GM21576 (cell line): ENCODE measurements around the gene DTD1.

Experiments
- ATAC-seq: cut with Tn5 transposase; IDR thresholded peaks from one replicate; pipeline ENCODE4 v1.9.1; 2021; ENCODE audit warnings: mild to moderate bottlenecking, moderate library complexity; ENCODE audit not compliant: unreplicated experiment

DTD1 gene, protein sequence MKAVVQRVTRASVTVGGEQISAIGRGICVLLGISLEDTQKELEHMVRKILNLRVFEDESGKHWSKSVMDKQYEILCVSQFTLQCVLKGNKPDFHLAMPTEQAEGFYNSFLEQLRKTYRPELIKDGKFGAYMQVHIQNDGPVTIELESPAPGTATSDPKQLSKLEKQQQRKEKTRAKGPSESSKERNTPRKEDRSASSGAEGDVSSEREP

DNA sequence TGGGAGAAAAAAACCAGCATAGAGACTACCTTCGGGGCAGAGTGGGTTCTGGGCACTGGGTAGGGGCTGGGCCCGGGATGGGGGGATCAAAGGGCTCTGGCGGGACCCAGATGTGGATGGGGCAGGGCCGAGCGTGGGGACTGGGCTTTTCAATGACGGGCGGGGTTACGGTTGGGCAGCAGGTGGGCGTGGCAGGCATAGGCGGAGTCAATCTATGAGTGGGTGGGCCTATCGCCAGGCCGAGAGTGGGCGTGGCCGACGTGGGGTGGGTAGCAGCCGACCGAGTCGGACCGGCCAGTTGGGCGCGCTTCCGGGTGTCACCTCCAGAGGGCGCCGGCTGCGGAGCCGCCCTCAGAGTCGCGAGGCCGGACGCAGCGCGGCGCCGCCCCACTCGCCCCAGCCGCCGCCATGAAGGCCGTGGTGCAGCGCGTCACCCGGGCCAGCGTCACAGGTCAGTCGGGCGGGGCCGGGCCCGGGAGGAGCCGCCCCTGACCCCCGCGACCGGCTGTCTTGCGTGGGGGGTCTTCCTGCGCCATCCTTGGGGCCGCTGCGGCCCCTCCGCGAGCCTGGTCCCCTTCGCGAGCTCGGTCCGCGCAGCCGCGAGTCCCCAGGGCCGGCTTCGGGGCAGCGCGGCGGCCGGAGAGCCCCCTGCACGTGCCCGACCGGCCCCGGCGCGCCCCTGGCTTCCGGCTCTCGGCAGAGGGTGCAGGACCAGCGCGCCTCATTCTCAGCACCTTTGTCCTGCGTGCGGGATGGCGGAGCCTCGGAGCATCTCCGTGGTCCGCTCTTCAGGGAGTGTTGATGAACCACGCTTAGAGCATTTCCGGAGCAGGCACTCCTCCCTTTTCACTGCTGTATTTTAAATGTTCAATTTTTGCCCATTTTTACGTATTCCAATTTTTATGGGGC is at the start of gene DTD1:
Gene DTD1, plus strand, starts transcription at position 390 of the 909 bp plus-strand sequence. Its CDS starts 19 bp downstream, at position 409.
- peak; percentile 93 for ATAC-seq

DNA sequence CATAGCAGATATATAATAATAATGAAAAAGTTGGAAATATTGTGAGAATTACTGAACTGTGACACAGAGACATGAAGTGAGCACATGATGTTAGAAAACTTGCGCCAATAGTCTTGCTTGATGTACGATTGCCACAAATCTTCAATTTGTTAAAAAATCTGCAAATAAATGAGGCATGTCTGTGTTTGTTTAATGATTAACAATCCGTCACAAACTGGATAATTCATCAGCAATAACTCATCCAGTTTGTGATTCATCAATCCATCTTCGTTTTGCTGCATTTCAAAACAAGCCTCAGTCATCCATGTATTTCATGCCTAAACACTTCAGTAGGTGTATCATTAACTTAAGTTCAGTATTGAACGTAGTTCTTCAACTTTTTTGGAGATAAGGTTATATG is 46.1 kb upstream of the DTD1 start:
- no peak for ATAC-seq

DNA sequence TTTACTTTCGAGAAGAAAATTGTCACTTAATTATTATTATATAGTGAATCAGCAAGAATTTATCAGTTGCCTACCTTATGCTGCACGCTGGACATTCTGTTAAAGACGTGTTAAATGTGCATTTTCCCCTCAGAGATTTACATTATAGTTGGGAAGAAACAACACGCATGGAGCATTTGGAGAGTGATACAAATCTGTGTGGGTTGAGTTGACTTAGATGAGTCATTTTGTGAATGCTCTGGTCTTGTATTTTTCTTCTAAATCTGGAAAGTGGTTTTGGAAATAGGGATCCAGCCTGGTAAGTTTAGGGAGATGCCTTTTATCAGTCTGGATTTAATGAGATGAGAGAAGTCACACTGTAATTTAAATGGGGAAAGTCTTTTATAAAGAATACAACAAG is 44.6 kb upstream of the DTD1 start:
- ATAC-seq, result no peak

DNA sequence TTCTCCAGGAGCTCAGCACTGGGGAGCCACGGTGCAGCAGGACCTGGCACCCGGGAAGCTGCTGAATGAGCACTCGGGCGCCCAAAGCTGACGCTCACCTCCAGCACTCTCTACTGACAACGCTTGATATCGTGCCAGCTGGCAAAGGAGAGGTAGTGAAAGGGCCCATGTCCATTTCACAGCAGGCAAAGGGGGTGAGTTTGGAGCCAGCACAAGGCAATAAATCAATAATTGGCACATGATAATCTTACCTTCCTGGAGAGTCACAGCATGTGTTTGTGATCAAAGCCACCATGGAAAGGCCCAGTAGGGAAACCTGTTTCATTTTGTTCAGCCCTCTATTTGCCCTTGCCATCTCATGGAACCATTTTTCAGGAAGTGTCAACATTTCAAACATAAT is 43.9 kb upstream of the DTD1 start:
- no peak for ATAC-seq

DNA sequence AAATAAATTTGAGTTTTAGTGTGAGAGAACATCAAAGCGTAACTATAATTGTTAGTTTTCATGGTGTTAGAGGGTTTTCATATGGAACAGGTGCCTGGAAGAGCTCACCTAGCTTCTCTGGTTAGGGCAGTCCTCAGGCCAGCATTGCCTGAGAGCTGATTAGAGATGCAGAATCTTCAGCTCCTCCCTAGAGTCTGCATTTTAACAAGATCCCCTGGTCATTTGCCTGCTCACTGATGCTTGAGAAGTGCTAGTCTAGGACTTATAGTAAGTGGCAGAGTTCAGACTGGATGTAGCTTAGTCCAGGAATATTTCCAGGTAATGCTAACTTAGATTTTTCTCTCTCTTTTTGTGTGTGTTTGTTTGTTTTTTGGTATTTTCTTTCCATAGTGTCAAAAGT is 42.3 kb upstream of the DTD1 start:
- no peak for ATAC-seq

DNA sequence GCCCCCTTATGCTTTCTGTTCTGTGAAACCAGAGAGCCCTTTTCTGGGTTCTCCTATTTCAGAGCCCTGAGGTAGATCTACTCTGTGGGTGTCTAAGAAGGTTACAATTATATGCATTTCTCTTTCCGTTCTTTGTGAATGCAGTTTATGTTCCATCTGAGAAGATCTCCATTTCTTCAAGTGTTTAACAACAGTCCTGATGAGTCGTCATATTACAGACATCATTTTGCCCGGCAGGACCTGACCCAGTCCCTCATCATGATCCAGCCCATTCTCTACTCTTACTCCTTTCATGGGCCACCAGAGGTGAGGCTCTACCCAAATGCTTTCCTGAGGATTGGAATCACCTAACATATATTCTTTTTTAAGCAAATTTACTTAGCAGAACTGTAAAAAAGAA is 39.4 kb upstream of the DTD1 start:
- no peak for ATAC-seq

DNA sequence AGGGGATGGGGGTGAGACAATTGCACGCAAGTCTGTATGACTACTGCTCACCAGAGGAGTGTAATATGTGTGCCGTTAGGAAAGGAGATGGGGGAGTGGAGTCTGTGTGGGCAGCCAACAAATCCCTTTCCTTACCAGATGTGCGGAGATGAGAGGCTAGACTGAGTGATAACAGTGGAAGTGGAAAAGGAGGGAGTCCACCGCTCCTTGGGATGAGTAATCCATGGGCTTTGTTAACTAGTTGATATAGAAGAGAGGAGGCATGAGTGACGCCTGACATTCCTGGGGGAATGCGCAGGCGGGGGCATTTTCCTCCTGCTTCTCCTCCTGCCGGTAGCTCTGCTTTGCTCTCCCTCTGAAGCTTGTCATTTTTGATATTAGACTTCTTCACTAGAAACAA is 34.1 kb upstream of the DTD1 start:
- ATAC-seq, result no peak

DNA sequence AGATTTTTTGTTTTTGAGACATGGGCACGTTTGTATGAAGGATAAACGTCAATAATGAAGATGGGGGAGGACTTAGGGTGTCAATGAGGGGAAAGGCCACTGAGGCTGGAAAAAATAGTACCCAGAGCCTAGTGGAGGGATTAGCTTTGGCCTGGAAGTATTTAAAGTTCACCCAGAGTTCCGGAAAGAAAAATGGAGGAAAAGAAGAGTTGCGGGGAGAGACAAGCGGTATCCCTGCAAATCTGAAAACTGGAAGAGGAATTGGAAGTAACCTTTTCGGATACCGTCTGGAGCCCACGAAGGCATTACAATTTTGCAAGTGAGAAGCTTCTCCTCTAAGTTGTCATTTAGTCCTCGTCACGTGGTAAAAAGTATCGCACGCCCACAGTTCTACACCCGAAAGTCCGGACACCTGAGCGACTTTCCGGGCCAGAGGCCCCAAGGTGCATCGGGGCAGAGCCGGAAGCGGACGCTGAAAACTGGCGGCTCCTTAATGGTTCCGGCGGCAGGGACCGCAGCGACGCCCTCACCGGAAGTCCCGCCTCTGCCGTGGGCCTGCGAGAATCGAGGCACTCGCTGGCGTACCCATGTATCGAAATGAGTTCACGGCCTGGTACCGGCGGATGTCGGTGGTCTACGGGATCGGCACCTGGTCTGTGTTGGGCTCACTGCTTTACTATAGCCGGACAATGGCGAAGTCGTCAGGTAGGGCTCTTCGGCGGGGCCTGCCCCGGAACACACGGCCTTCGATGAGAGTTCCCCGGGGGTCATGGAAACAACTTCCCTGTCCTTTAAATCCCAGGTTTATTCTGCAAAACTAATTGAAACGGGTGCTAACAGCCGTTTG is 20.7 kb upstream of the DTD1 start, which contains the start of gene SMIM26:
Gene SMIM26, plus strand, starts transcription at position 541 of the 847 bp plus-strand sequence. Its CDS starts 47 bp downstream, at position 588.
- ATAC-seq, result peak; percentile 99

DNA sequence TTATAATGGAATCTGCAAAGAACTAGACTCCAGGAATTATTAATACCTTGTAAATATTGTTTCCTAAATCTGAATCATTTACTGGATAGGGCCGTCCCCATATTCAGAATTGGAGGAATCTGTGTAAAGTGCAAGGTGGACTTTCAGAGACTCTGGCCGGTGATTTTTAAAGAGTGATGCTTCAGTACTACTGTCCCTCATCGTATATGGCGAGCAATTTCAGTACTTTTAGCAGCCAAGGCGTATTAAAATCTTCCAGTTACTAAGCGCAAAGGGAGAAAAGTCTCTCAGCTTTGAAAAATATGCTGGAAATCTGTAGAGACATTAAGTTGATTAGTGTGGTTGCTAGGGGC is 20.1 kb upstream of the DTD1 start:
- ATAC-seq, result peak; percentile 6

DNA sequence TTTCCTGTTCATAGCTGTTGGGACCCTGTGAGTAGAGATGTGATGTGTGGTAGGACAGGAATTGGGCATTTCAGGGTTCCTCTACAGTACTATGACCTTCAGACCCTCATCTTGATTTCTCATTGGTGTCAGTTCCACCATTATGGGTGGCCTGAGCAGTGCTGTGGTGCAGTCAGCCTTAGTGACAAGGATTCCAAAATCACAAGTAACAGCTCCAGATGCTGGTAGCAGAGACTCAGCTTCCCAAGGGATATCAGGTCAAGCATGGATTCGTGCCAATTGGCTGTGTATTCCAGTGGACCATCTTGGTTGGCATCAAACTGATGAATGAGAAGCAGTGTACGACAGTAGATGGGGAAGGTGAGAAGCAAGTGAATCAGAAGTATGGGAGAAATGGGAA is 16.8 kb upstream of the DTD1 start:
- ATAC-seq, result no peak

DNA sequence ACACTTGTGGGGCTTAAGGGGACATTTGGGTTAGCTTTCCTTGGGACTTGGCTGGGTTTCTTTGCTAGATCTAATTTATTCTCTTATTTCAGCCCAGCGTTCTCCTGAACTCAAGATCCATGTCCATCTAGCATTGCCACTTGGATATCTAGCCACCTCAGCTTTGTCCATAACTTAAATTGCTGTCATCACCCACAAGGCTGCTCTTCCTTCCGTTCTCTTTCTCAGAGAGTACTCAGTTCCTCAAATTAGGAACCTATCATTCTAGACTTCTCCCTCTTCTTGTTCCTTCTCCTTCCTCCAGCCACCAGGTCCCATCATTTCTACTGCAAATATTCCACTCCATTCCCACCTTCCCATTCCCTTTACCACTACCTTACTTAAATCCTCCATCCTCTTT is 16.3 kb upstream of the DTD1 start:
- ATAC-seq, result no peak

DNA sequence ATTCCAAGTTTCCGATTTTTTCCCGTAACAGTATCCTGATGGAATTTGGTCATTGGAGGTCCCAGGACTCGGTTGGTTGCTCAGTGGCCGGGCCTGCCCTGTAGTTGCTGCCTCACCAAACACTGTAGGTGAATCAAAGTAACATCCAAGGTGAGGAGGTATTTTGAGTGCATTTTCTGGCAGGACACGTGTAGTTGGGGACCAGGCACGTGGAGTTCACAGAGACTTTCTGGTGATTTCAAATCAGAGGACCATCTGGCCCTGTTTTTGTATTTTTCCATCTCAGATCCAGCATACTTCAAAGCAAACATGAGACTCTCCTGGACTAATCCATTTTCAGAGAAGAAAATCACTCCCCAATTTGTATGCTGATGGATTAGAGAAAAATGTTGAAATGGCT is 9.9 kb upstream of the DTD1 start:
- no peak for ATAC-seq

DNA sequence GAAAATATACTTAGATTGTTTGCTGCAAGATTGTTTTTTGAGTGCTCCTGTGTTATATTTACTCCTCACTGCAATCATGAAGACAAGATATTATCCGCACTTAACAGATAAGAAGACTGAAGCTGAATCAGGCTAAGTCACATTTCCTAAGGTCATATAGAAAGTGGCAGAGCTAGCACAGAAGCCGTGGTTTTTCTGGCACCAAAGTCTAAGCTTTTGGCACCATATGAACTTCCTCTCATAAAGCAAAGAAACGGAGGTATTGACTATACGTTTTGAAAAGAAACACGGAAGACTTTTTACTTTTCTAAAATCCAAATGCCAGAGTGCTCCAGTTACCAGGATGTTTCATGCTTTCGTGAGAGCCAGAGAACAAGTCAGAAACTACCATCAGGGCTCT is 9.3 kb upstream of the DTD1 start:
- ATAC-seq, result no peak

DNA sequence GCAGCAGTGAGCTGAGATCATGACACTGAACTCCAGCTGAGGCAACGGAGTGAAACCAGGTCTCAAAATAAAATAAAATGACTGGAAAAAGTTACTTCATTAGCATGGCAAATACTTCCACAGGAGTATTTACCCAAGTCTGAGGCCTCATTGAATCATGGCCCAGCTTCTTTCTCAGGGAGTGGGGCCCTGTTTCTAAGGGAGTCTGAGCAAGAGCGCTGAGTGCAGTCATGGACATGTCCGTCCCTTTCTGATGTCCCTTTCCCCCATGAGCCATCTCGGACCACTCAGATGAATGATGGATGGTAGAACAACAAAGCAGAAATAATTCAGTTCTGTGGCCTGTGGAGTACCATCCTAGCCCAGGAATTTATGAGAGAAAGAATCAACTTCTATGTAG is 7.8 kb upstream of the DTD1 start:
- ATAC-seq, result no peak

DNA sequence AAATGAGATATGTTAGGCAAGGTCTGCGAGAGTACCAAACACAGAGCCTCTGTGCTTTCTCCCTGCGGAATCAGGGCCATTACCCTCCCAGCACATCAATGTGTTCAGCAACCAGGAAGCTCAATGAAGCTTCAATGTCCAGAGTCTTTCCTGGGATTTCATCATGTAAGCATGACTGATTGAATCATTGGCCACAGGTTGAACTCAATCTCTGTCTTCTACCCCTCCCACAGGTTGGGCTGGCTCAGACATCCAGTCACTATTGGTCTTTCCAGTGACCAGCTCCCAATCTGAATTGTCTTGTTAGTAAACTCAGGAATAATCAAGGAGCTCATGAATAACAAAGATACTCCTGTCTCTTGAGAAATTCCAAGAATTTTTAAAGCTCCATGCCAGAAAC is 2.7 kb upstream of the DTD1 start:
- no peak for ATAC-seq

DNA sequence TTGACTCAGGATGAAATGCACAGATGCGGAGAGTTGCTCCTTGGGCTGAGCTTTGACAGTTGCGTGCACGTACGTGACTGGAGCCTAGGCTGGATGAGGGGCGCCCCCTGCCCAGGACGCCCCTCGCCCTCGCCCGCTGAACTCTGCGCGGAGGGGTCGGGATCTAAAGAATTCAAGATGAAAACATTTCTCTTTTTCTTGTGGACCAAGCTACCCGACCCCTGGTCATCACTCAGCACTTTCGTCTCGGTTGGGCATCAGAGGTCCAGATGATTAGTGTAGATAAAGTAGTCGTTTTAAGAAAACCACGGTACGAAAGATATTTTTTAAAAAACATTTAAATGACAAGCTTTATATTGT is 700 bp downstream of the DTD1 start:
- ATAC-seq, result peak; percentile 11

DNA sequence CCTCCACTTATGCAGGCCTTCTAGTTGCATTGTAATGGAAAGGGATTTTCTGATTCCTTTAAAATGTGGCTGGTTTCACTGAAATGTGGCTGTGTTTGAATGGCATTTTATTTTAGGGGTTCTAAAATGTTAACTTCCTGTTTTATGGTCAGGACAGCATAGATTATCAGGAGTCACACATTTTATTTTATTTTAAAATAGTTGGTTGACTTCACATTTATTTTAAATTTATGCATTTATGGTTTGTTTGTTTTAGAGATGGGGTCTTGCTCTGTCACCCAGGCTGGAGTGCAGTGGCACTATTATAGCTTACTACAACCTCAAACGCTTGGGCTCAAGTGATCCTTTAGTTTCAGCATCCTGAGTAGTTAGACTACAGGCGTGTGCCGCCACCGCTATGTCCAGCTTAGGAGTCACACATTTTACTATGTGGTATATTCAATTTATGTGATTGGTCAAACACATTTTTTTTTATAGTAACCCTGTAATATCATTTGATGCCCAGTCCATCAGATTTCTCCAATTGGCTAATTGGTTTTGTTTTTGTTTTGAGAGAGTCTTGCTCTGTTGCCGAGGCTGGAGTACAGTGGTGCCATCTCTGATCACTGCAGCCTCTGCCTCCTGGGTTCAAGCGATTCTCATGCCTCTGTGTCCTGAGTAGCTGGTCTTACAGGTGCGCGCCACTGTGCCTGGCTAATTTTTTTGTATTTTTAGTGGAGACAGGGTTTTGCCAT is 2.3 kb downstream of the DTD1 start:
- no peak for ATAC-seq

DNA sequence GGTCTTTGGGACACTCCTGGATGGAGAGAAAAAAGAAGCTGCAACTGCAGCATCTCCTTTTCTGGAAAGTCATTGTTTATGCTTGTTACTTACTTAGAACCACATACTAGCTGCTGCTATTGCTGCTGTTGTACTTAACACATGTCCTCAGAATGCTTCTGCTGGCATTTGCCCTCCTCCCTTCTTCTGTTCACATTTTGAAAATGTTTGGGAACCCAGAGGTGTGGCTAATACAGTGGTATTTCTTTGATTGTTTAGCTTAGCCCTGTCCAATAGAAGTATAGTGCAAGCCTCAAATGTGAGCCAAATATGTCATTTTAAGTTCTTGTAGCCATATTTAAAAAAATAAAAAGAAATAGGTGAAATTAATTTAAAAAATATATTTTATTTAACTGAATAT is 8.4 kb downstream of the DTD1 start:
- ATAC-seq, result no peak

DNA sequence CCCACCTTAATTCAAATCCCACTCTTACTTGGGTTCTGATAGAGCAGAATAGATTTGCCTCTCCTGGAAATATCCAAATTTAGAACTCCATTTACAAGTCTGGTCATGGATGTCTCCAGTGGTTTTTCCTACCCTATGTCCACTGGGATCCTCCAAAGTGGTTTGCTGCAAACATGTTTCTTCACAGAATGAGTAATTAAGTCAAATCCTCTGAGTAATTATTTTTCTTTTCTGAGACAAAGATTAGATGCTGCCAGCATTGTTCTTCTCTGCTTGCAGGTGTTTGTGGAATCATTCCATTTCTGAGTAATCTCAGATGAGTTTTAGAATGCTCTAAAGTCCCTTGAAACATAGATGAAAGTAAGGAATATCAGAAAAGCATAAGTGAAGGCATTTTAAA is 21.9 kb downstream of the DTD1 start:
- ATAC-seq, result no peak

DNA sequence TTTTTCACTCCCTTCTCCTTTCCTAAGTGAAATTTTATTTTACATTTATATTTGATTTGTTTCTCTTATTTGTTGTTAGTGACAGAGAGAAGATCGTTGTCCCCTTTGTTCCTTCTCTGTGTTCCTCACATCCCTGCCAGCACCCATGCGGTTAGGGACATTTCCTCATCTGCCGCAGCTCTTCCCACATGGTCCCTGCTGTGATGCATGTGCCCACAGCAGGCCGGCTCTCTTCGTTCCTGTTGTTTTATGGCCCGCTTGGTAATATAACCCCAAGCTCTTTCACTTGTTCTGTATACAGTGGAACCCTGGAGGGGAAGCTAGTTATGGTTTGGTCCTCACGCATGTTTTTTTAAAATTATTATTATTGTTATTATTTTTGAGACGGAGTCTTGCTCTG is 23.6 kb downstream of the DTD1 start:
- ATAC-seq, result no peak

DNA sequence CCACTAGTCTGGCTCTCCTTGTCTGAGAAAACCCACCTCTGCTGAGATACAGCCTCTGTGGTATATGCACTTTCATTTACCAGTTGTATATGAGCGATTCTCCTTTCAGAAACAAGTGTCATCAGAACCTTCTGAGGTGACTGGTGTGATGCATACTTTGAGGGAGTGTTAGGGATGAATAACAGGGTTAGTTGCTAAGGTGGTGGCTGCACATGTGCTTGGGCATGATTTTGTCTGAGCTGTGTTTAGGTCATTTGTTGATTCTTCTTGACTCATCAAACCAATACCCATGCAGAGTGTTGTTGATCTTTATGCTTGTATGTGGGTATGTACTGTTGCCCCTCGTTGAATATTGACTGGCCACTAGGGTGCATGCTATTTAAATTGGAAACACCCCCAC is 25.7 kb downstream of the DTD1 start:
- ATAC-seq, result no peak
